ENCODE measurements around the gene SORCS2. TPM values are rescaled to one million over a fixed set of nuclear protein-coding genes. Genes with fewer than 3 reads are reported as not detected.

The SORCS2 gene
- total RNA-seq, 1 donor from 2014 or later = 10.9 TPM

- peaks cover 46% of the 10 kb centered on the region for H3K27me3 Mint-ChIP-seq (ENCODE audit: low read depth)
- no peaks in the 10 kb centered on the region for H3K36me3 Mint-ChIP-seq (ENCODE audit: low read depth)
- no peak for TF ChIP-seq CTCF (IDR thresholded peaks at IDR 0.05)
- no peak for DNase-seq (ENCODE audit: low spot score)
- no peaks in the 10 kb centered on the region for H3K9me3 Mint-ChIP-seq (ENCODE audit: low read depth)
- no peak overlapping the region for H3K27ac Mint-ChIP-seq (ENCODE audit: unreplicated experiment)
- H3K4me3 Mint-ChIP-seq (ENCODE audit: unreplicated experiment) = no peak overlapping the region
- H3K4me1 Mint-ChIP-seq (ENCODE audit: low read depth) = no peaks in the 10 kb centered on the region
Observed at GRCh38 chr4:7501314-7501713, 309.0 kb downstream of the SORCS2 start.

GRCh38 chr4:7501873-7502272, 309.5 kb downstream of the SORCS2 start:
- TF ChIP-seq CTCF (IDR thresholded peaks at IDR 0.05) = no peak
- H3K27me3 Mint-ChIP-seq (ENCODE audit: low read depth) = peaks cover 40% of the 10 kb centered on the region
- no peak for DNase-seq (ENCODE audit: low spot score)
- no peaks in the 10 kb centered on the region for H3K9me3 Mint-ChIP-seq (ENCODE audit: low read depth)
- no peak overlapping the region for H3K27ac Mint-ChIP-seq (ENCODE audit: unreplicated experiment)
- no peaks in the 10 kb centered on the region for H3K36me3 Mint-ChIP-seq (ENCODE audit: low read depth)
- peaks cover 3% of the 10 kb centered on the region for H3K4me1 Mint-ChIP-seq (ENCODE audit: low read depth)
- H3K4me3 Mint-ChIP-seq (ENCODE audit: unreplicated experiment) = no peak overlapping the region

- Mint-ChIP-seq H3K27ac (ENCODE audit: unreplicated experiment) (no peak overlapping the region), H3K4me3 (ENCODE audit: unreplicated experiment) (no peak overlapping the region), H3K27me3 (ENCODE audit: low read depth) (peaks cover 42% of the 10 kb centered on the region), H3K36me3 (ENCODE audit: low read depth) (no peaks in the 10 kb centered on the region), H3K4me1 (ENCODE audit: low read depth) (peaks cover 11% of the 10 kb centered on the region), H3K9me3 (ENCODE audit: low read depth) (no peaks in the 10 kb centered on the region)
- TF ChIP-seq CTCF (IDR thresholded peaks at IDR 0.05) = no peak
- no peak for DNase-seq (ENCODE audit: low spot score)
Observed at GRCh38 chr4:7503559-7504249, 311.4 kb downstream of the SORCS2 start.

- Mint-ChIP-seq H3K4me1 (ENCODE audit: low read depth) (peaks cover 11% of the 10 kb centered on the region), H3K4me3 (ENCODE audit: unreplicated experiment) (no peak overlapping the region), H3K9me3 (ENCODE audit: low read depth) (no peaks in the 10 kb centered on the region), H3K27ac (ENCODE audit: unreplicated experiment) (no peak overlapping the region), H3K27me3 (ENCODE audit: low read depth) (peaks cover 39% of the 10 kb centered on the region), H3K36me3 (ENCODE audit: low read depth) (no peaks in the 10 kb centered on the region)
- no peak for TF ChIP-seq CTCF (IDR thresholded peaks at IDR 0.05)
- no peak for DNase-seq (ENCODE audit: low spot score)
Observed at GRCh38 chr4:7505116-7505900, 313.0 kb downstream of the SORCS2 start.

- DNase-seq (ENCODE audit: low spot score) = no peak
- TF ChIP-seq CTCF (IDR thresholded peaks at IDR 0.05) = no peak
- Mint-ChIP-seq H3K4me3 (ENCODE audit: unreplicated experiment) (no peak overlapping the region), H3K9me3 (ENCODE audit: low read depth) (no peaks in the 10 kb centered on the region), H3K4me1 (ENCODE audit: low read depth) (peaks cover 11% of the 10 kb centered on the region), H3K27ac (ENCODE audit: unreplicated experiment) (no peak overlapping the region), H3K27me3 (ENCODE audit: low read depth) (peaks cover 44% of the 10 kb centered on the region), H3K36me3 (ENCODE audit: low read depth) (no peaks in the 10 kb centered on the region)
Observed at GRCh38 chr4:7506119-7506518, 313.8 kb downstream of the SORCS2 start.

Measured in chondrocyte (in vitro differentiated cells).